IMR-90 (cell line): ENCODE data around the gene SYNPR. TPM values are rescaled to one million over a fixed set of nuclear protein-coding genes. Genes with fewer than 3 reads are reported as not detected.

Experiments used
- ATAC-seq: fragments of 200-7000 bp; cut with Tn5 transposase; 2 replicates; pipeline ENCODE4 v1.9.1; 2020; ENCODE audit warnings: low read depth, mild to moderate bottlenecking, moderate library complexity
- BruUV-seq: library from RNA; stranded (reverse); fragments of 400-500 nt; replicated peaks from 2 replicates; lab custom pipeline; 2021; lab: Mats Ljungman, UMichigan
- CTCF ChIA-PET: fragments of 300-600 bp; formaldehyde crosslinking; extraction: SDS; loops from one replicate; lab custom pipeline; 2021; ENCODE audit warnings: antibody characterized with exemption; lab: Yijun Ruan, JAX
- POLR2A ChIA-PET: fragments of 300-600 bp; sonication (Branson Sonifier 250); formaldehyde crosslinking; loops from one replicate; lab custom pipeline; 2022; ENCODE audit warnings: antibody characterized with exemption; ENCODE audit not compliant: unreplicated experiment; lab: Charles Lee
- DNase-seq: peaks from one replicate; pipeline ENCODE4 v3.0.0; 2013
- H2AFZ ChIP-seq: replicated peaks from 2 replicates; pipeline ENCODE3; 2013; ENCODE audit warnings: low read length, mild to moderate bottlenecking; ENCODE audit not compliant: poor library complexity
- H2AK5ac ChIP-seq: 2 replicates; pipeline ENCODE4 v1.6.1; 2013; ENCODE audit warnings: low read depth, low read length, inconsistent platforms
- H2AK9ac ChIP-seq: replicated peaks from 2 replicates; pipeline ENCODE3; 2013; ENCODE audit warnings: mild to moderate bottlenecking, low read depth, low read length, moderate library complexity; ENCODE audit not compliant: poor library complexity
- H2BK120ac ChIP-seq: 2 replicates; pipeline ENCODE4 v1.6.1; 2013; ENCODE audit warnings: low read depth, low read length, inconsistent platforms
- H2BK15ac ChIP-seq: 3 replicates; pipeline ENCODE4 v1.6.1; 2013; ENCODE audit warnings: low read depth, low read length, inconsistent platforms
- H2BK20ac ChIP-seq: 2 replicates; pipeline ENCODE4 v1.6.1; 2013; ENCODE audit warnings: low read depth, mild to moderate bottlenecking, inconsistent platforms, low read length, moderate library complexity
- H2BK5ac ChIP-seq: 2 replicates; pipeline ENCODE4 v1.6.1; 2013; ENCODE audit warnings: mild to moderate bottlenecking, low read depth, low read length, inconsistent platforms; ENCODE audit not compliant: poor library complexity, severe bottlenecking
- H3K14ac ChIP-seq: replicated peaks from 2 replicates; pipeline ENCODE4 v1.6.1; 2013; ENCODE audit warnings: low read depth, low read length, inconsistent platforms
- H3K18ac ChIP-seq: 2 replicates; pipeline ENCODE4 v1.6.1; 2013; ENCODE audit warnings: low read depth, low read length, control low read depth
- H3K23ac ChIP-seq: 2 replicates; pipeline ENCODE4 v1.6.1; 2013; ENCODE audit warnings: low read depth, low read length, inconsistent platforms
- H3K27ac ChIP-seq: 2 replicates; pipeline ENCODE4 v1.5.1; 2013; ENCODE audit warnings: mild to moderate bottlenecking, control low read depth, low read length; ENCODE audit not compliant: insufficient read depth
- H3K27me3 ChIP-seq: 2 replicates; pipeline ENCODE4 v1.6.1; 2013; ENCODE audit warnings: low read length; ENCODE audit not compliant: control insufficient read depth, insufficient read depth
- H3K36me3 ChIP-seq: 2 replicates; pipeline ENCODE4 v1.6.1; 2013; ENCODE audit warnings: low read length, mixed read lengths; ENCODE audit not compliant: control insufficient read depth, insufficient read depth
- H3K4ac ChIP-seq: 2 replicates; pipeline ENCODE4 v1.6.1; 2013; ENCODE audit warnings: low read depth, low read length, inconsistent platforms
- H3K4me1 ChIP-seq: 2 replicates; pipeline ENCODE4 v1.6.1; 2013; ENCODE audit warnings: low read length, mixed read lengths; ENCODE audit not compliant: control insufficient read depth, insufficient read depth
- H3K4me2 ChIP-seq: 2 replicates; pipeline ENCODE4 v1.6.1; 2013; ENCODE audit warnings: low read depth, mild to moderate bottlenecking, control low read depth, low read length, moderate library complexity
- H3K4me3 ChIP-seq: 2 replicates; pipeline ENCODE4 v1.5.1; 2013; ENCODE audit warnings: low read depth, mild to moderate bottlenecking, control low read depth, low read length, moderate library complexity; ENCODE audit not compliant: insufficient read depth
- H3K56ac ChIP-seq: 2 replicates; pipeline ENCODE4 v1.6.1; 2013; ENCODE audit warnings: low read length, inconsistent platforms; ENCODE audit not compliant: insufficient read depth; ENCODE audit errors: extremely low read depth
- H3K79me1 ChIP-seq, 2 experiments: 2 replicates each; pipeline ENCODE4 v1.6.1; 2013; ENCODE audit warnings: low read length in 2 of 2, inconsistent platforms in 1 of 2, low read depth in 1 of 2
- H3K9ac ChIP-seq: 2 replicates; pipeline ENCODE4 v1.6.1; 2013; ENCODE audit warnings: low read depth, low read length, control low read depth
- H3K9me1 ChIP-seq: 2 replicates; pipeline ENCODE4 v1.6.1; 2013; ENCODE audit warnings: low read length, inconsistent platforms; ENCODE audit not compliant: insufficient read depth
- H3K9me3 ChIP-seq: 2 replicates; pipeline ENCODE4 v1.6.1; 2013; ENCODE audit warnings: low read length; ENCODE audit not compliant: control insufficient read depth, insufficient read depth
- H4K20me1 ChIP-seq: 2 replicates; pipeline ENCODE4 v1.6.1; 2013; ENCODE audit warnings: low read length, inconsistent platforms; ENCODE audit not compliant: insufficient read depth
- H4K5ac ChIP-seq: 2 replicates; pipeline ENCODE4 v1.6.1; 2013; ENCODE audit warnings: mild to moderate bottlenecking, low read depth, low read length, control low read depth
- H4K8ac ChIP-seq, 2 experiments: 2 replicates each; pipeline ENCODE4 v1.6.1; 2013; ENCODE audit warnings: low read depth in 2 of 2, low read length in 2 of 2, control low read depth in 1 of 2, inconsistent platforms in 1 of 2
- H4K91ac ChIP-seq: 2 replicates; pipeline ENCODE4 v1.6.1; 2013; ENCODE audit warnings: low read depth, low read length, inconsistent platforms; ENCODE audit not compliant: insufficient read depth
- CEBPB ChIP-seq: IDR thresholded peaks from 2 replicates; pipeline ENCODE4 v1.6.1; 2012; ENCODE audit warnings: low read depth, low read length, improper control_type of control experiment
- RCOR1 ChIP-seq: IDR thresholded peaks from 2 replicates; pipeline ENCODE4 v1.6.1; 2012; ENCODE audit warnings: mild to moderate bottlenecking, low read length, improper control_type of control experiment; ENCODE audit not compliant: insufficient replicate concordance
- SMC3 ChIP-seq: fragments of 150-350 bp; IDR thresholded peaks from 2 replicates; pipeline ENCODE4 v1.6.1; 2016; ENCODE audit warnings: low read depth, mild to moderate bottlenecking, antibody characterized with exemption, low read length, moderate library complexity
- WGBS, 2 experiments: methylation state at CpG; one replicate each; pipeline versions ENCODE4 v1.1.5 to v1.1.7; 2013; ENCODE audit warnings: missing lambda C conversion rate in 2 of 2; ENCODE audit not compliant: insufficient read length in 1 of 2; ENCODE audit errors: extremely low coverage in 2 of 2; 5-methylcytosine and 5-hydroxymethylcytosine counted together
- dilution Hi-C: fragments of 300-500 bp; cut with HindIII; formaldehyde crosslinking; loops from one replicate; pipeline ENCODE4 v1.14.3; 2018; ENCODE audit warnings: low sequenced_read_pairs; ENCODE audit not compliant: unreplicated experiment
- in situ Hi-C: fragments of 300-500 bp; cut with MboI; formaldehyde crosslinking; loops from 3 replicates; pipeline ENCODE4 v1.14.3; 2019; ENCODE audit warnings: low sequenced_read_pairs, inconsistent platforms, mixed read lengths
- intact Hi-C: fragments of 100-400 bp; cut with micrococcal nuclease; formaldehyde crosslinking; loops from 2 replicates; pipeline ENCODE4 v1.10.0; 2022
- polyA plus RNA-seq, 3 experiments: library from polyadenylated mRNA; depleted of rRNA; stranded (reverse); fragments of >200 nt; gene quantifications; 2 replicates each; pipeline ENCODE4 v1.2.3, GENCODE V29; 2012; ENCODE audit warnings: low replicate concordance in 1 of 3
- total RNA-seq: library from RNA; depleted of rRNA; stranded (reverse); fragments of >200 nt; gene quantifications from 2 replicates; pipeline ENCODE4 v1.2.3, GENCODE V29; 2012
- TF ChIP-seq, protein P1 (sequence below): fragments of 150-350 bp; IDR thresholded peaks from 2 replicates; pipeline ENCODE4 v1.6.1; 2017; ENCODE audit warnings: mild to moderate bottlenecking, antibody characterized with exemption, low read length, low read depth

SYNPR gene
- total and polyA plus RNA-seq, 2 of the 4 experiments (the other 2 are of a cell fraction), result not detected

DNA sequence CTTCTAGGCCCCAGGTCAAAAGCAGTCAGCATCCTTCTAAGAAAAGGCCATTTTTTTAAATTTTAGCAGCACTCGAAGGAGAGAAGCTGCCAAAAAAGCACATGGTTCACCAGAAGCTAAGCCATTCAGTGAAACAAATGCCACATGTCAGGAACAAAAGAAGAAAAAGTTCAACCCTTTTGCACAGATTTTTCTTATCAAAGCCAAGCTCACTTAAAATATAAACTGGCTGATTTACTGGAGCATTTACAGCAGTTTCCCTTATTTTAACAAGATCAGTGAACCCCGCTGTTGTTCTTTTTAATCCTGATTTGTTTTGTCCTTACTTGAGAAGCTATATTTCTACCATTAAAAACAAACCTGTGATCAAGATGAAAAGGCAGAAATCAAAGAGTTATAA, 46.5 kb upstream of the SYNPR start:
- H2BK20ac ChIP-seq, result no peak overlapping the region
- ATAC-seq (no peak), DNase-seq (no peak)
- H3K9me3 ChIP-seq, result no peaks in the 10 kb centered on the region
- no peaks in the 10 kb centered on the region for H3K36me3 ChIP-seq
- no peaks in the 10 kb centered on the region for H3K9me1 ChIP-seq
- in situ Hi-C loops (loop anchor here (5.0 to 25.0 kb wide), 3 partner anchors 106 to 1019 kb away; no protein-coding TSS in a partner anchor), intact Hi-C loops (loop anchor here (5.0 to 10.0 kb wide), 2 partner anchors 564 to 897 kb away; no protein-coding TSS in a partner anchor), dilution Hi-C loops (no loop called here)
- H3K27ac ChIP-seq, result no peak overlapping the region
- no TSS peak for BruUV-seq
- H4K91ac ChIP-seq, result no peak overlapping the region
- H3K9ac ChIP-seq, result no peak overlapping the region
- no peaks in the 10 kb centered on the region for H3K4me1 ChIP-seq
- H3K4ac ChIP-seq, result no peak overlapping the region
- ChIA-PET POLR2A (no interaction called here), CTCF (interaction anchor here (1.0 to 1.2 kb wide), 2 partner anchors 16 to 610 kb away, joined by 3 read pairs; no protein-coding TSS in a partner anchor)
- no peak overlapping the region for H3K4me3 ChIP-seq
- H2BK15ac ChIP-seq, result no peak overlapping the region
- H4K20me1 ChIP-seq, result no peaks in the 10 kb centered on the region
- no peak overlapping the region for H3K18ac ChIP-seq
- no peak overlapping the region for H4K5ac ChIP-seq
- no peak overlapping the region for H3K14ac ChIP-seq
- H2BK5ac ChIP-seq, result no peak overlapping the region
- H3K27me3 ChIP-seq, result no peaks in the 10 kb centered on the region
- 0% methylated on average over 1 of the region's 2 CpGs; no CpG with 5 or more reads in 1 of the 2 experiments for WGBS, 2 experiments
- no peak for TF ChIP-seq CEBPB
- no peak for TF ChIP-seq SMC3
- TF ChIP-seq, protein P1, sequence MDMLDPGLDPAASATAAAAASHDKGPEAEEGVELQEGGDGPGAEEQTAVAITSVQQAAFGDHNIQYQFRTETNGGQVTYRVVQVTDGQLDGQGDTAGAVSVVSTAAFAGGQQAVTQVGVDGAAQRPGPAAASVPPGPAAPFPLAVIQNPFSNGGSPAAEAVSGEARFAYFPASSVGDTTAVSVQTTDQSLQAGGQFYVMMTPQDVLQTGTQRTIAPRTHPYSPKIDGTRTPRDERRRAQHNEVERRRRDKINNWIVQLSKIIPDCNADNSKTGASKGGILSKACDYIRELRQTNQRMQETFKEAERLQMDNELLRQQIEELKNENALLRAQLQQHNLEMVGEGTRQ, result no peak
- TF ChIP-seq RCOR1, result no peak
- no peak overlapping the region for H2BK120ac ChIP-seq
- no peak overlapping the region for H2AK9ac ChIP-seq
- H3K4me2 ChIP-seq, result no peak overlapping the region
- no peak overlapping the region for H2AK5ac ChIP-seq
- no peaks in the 10 kb centered on the region for H3K79me1 ChIP-seq
- H4K8ac ChIP-seq, result no peak overlapping the region
- H3K56ac ChIP-seq, result no peak overlapping the region
- no peak overlapping the region for H3K23ac ChIP-seq
- no peak overlapping the region for H2AFZ ChIP-seq
